HG03175 (cell line): ENCODE results near the gene MYH11.
"Not testable (repeated sequence)": the region's sequence is repeated elsewhere in the genome, so short reads cannot be mapped to it uniquely, and the experiment has no call there.

Source experiments
- ATAC-seq: cut with Tn5 transposase; IDR thresholded peaks from one replicate; pipeline ENCODE4 v1.9.1; 2021; ENCODE audit warnings: mild to moderate bottlenecking, moderate library complexity; ENCODE audit not compliant: unreplicated experiment

Gene MYH11

GRCh38 chr16:15879255-15879811, 22.5 kb upstream of the MYH11 start:
- no peak for ATAC-seq

GRCh38 chr16:15876503-15876902, 19.7 kb upstream of the MYH11 start:
- ATAC-seq = no peak

GRCh38 chr16:15874745-15875314, 18.0 kb upstream of the MYH11 start:
- ATAC-seq = no peak

GRCh38 chr16:15873737-15874136, 16.9 kb upstream of the MYH11 start:
- no peak for ATAC-seq

GRCh38 chr16:15873301-15873700, 16.5 kb upstream of the MYH11 start:
- no peak for ATAC-seq

GRCh38 chr16:15870011-15870410, 13.2 kb upstream of the MYH11 start:
- no peak for ATAC-seq

- no peak for ATAC-seq
These were observed 9.6 kb upstream of the MYH11 start for GRCh38 chr16:15866451-15866850.

GRCh38 chr16:15865742-15866141, 8.9 kb upstream of the MYH11 start:
- ATAC-seq = no peak

- no peak for ATAC-seq
These were observed 8.1 kb upstream of the MYH11 start for GRCh38 chr16:15864939-15865338.

- ATAC-seq = no peak
These were observed 5.2 kb upstream of the MYH11 start for GRCh38 chr16:15861996-15862395.

GRCh38 chr16:15858921-15859668, 2.3 kb upstream of the MYH11 start:
- ATAC-seq = no peak

- ATAC-seq = no peak
These were observed 1.1 kb upstream of the MYH11 start for GRCh38 chr16:15857724-15858560.

GRCh38 chr16:15856182-15856581, 646 bp downstream of the MYH11 start:
- ATAC-seq = peak; percentile 3

- ATAC-seq = peak; percentile 88
These were observed 1.2 kb downstream of the MYH11 start for GRCh38 chr16:15855704-15856003.

GRCh38 chr16:15854906-15855703, 1.7 kb downstream of the MYH11 start:
- no peak for ATAC-seq

GRCh38 chr16:15854061-15854460, 2.8 kb downstream of the MYH11 start:
- ATAC-seq = no peak

GRCh38 chr16:15853021-15853420, 3.8 kb downstream of the MYH11 start:
- no peak for ATAC-seq

- ATAC-seq = not testable (repeated sequence)
These were observed 6.3 kb downstream of the MYH11 start for GRCh38 chr16:15850555-15850954.

- no peak for ATAC-seq
These were observed 7.4 kb downstream of the MYH11 start for GRCh38 chr16:15849209-15849981.

- no peak for ATAC-seq
These were observed 9.1 kb downstream of the MYH11 start for GRCh38 chr16:15847611-15848175.
